HFF-Myc (cell line): Measurements from ENCODE around the gene CRMP1.

Experiments used
- DNase-seq: peaks from one replicate; pipeline ENCODE4 v3.0.0-alpha.2; 2011; ENCODE audit warnings: low read depth; ENCODE audit errors: extremely low read depth
- H3K4me3 ChIP-seq: replicated peaks from 2 replicates; pipeline ENCODE4 v1.5.1; 2011; ENCODE audit warnings: low read depth, mild to moderate bottlenecking, control low read depth, low read length
- TF ChIP-seq, protein P1 (sequence below): IDR thresholded peaks from 2 replicates; pipeline ENCODE4 v1.5.1; 2012; ENCODE audit warnings: mild to moderate bottlenecking, low read depth, low read length, control low read depth; ENCODE audit errors: missing control alignments

The CRMP1 gene

DNA sequence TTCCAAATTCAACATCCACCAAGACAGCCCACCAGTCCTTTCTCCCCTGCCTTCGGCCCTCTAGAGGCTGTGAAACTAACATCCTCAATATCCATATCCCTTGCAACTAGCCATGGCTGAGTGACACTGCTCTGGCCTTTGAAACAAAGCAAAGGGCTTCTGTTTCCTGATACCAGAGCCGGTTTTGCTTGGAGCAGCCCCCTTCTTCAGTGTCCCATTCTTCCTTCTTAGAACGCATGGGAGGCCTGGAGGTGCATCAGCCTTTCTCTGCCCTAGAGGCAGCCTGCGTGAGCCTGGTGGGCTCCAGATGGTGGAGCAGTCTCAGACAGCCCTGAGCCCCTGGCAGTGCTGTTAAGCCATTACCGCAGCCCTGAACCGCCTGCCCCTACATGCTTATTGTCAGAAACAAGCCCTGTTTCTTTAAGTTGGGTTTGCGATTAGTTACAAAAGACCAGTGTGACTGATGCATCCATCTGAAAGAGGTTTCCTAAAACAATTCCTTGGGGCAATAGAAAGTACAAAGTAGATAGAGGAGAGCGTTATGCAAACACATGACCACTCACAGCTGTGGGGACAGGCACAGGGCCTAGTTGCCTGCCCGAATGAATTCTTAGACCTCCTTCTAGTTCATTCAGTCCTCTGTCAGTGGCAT is 107.8 kb downstream of the CRMP1 start:
- H3K4me3 ChIP-seq = no peak overlapping the region
- TF ChIP-seq, protein P1, sequence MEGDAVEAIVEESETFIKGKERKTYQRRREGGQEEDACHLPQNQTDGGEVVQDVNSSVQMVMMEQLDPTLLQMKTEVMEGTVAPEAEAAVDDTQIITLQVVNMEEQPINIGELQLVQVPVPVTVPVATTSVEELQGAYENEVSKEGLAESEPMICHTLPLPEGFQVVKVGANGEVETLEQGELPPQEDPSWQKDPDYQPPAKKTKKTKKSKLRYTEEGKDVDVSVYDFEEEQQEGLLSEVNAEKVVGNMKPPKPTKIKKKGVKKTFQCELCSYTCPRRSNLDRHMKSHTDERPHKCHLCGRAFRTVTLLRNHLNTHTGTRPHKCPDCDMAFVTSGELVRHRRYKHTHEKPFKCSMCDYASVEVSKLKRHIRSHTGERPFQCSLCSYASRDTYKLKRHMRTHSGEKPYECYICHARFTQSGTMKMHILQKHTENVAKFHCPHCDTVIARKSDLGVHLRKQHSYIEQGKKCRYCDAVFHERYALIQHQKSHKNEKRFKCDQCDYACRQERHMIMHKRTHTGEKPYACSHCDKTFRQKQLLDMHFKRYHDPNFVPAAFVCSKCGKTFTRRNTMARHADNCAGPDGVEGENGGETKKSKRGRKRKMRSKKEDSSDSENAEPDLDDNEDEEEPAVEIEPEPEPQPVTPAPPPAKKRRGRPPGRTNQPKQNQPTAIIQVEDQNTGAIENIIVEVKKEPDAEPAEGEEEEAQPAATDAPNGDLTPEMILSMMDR = peak; percentile 4
- DNase-seq = no peak

DNA sequence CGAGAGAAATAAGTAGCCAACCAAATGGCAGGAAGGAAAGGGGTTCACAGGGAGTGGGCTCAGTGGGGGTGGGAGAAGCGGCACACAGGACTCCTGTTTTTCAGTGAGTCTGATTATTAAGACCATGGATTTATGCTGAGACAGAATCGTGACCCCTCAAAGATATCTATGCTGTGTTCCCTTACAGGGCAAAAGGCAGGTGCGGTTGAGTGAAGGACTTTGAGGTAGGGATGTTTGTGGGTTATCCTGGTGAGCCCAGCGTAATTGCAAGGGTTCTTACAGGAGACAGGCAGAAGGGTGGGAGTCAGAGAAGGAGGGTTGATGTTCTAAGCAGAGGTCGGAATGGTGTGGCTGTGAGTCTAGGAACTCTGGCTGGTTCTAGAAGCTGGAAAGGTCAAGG is 108.9 kb downstream of the CRMP1 start:
- H3K4me3 ChIP-seq = no peak overlapping the region
- no peak for DNase-seq
- TF ChIP-seq, protein P1 = no peak

DNA sequence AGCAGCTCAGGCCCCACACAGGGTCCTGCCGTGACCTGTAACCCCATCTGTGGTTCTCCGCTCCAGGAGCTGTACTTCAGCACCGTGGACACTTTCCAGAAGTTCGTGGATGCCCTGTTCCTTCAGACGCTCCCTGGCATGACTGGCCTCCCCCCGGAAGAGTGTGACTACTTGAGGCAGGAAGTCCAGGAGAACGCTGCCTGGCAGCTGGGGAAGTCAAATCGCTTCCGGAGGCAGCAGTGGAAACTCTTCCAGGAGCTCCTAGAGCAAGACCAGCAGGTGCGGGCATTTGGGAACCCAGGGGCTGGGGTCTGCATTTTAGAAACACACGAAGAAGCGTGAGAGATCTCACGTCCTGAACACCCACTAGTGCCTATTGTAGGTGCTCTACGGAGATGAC is 109.4 kb downstream of the CRMP1 start:
- DNase-seq = no peak
- H3K4me3 ChIP-seq = no peak overlapping the region
- TF ChIP-seq, protein P1 = no peak

DNA sequence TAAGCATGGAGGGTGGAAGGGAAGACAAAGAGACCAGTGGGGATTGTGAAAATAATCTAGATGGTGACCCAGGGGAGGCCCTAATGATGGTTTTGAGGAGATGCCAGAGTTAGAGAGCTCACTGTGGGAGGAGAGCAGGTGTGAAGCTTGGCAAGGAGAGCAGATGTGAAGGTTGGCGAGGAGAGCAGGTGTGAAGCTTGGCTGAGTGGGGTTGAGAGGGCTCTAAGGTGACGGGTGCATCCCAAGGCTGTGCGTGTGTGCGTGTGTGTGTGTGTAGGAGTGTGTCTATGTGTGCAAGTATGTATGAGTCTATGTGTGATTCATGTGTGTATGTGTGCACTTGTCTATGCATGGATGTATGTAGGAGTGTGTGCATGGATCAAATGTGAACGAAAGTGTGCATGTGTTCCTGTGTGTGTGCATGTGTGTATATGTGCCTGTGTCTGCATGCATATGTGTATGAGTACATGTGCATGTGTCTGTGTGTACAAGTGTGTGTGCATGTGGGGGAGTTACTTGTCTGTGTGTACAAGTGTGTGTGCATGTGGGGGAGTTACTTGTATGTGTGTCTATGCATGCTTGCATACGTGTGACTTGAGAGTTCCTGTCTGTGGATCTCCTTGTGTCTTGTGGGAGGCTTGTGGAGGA is 109.9 kb downstream of the CRMP1 start:
- H3K4me3 ChIP-seq = no peak overlapping the region
- no peak for DNase-seq
- TF ChIP-seq, protein P1 = no peak

DNA sequence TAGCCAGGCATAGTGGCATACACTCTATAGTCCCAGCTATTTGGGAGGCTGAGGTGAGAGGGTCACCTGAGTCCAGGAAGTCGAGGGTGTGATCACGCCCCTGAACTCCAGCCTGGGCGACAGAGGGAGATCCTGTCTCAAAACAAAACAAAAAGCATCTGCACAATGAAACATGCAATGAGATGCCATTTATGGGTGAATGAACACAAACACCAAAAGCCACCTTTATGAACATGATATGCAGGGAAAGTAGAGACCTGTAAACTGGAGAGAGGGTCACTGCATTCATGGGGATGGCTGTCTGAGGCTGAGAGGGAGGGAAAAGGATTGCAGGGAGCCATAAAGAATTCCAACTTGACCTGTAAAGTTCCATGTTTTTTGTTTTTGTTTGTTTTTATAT is 111.2 kb downstream of the CRMP1 start:
- no peak for DNase-seq
- TF ChIP-seq, protein P1 = no peak
- no peak overlapping the region for H3K4me3 ChIP-seq

DNA sequence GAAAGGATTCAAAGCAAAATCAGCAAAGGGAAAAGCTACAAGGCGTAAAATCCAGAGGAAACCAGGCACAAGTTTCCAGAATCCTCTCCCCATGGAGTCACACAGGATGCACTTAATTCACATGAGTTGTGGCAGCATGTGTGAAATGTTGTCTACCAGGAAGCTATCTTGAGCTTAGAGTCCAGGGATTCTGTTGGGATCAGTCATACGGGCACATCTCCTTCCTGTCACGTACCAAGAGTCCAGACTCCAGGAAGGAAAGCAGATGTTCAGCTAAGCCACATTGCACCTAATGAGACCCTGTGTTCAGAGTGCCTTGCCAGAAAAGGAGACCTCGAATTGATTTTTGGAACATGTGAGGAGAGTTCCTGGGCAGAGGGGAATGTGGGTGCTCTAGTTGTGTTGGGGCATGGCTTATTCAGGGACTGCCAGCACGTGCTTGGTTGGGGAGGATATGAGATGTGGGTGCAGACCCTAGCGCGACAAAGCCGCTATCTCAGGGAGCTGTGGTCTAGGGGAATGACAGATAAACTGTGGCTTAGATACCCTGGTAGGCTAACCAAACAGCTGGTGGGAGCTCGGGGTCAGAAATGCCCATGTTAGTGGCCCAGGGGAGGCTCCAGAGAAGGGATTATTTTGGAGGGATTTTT is 111.9 kb downstream of the CRMP1 start:
- TF ChIP-seq, protein P1 = no peak
- peak; percentile 77 for DNase-seq

More for the DNA sequence above, 111.9 kb downstream of the CRMP1 start:
- no peak overlapping the region for H3K4me3 ChIP-seq
